ENCODE data around the gene GHRHR.

- no peak for TF ChIP-seq EZH2 (IDR thresholded peaks at IDR 0.05; ENCODE audit: borderline replicate concordance)
- TF ChIP-seq, protein P1, sequence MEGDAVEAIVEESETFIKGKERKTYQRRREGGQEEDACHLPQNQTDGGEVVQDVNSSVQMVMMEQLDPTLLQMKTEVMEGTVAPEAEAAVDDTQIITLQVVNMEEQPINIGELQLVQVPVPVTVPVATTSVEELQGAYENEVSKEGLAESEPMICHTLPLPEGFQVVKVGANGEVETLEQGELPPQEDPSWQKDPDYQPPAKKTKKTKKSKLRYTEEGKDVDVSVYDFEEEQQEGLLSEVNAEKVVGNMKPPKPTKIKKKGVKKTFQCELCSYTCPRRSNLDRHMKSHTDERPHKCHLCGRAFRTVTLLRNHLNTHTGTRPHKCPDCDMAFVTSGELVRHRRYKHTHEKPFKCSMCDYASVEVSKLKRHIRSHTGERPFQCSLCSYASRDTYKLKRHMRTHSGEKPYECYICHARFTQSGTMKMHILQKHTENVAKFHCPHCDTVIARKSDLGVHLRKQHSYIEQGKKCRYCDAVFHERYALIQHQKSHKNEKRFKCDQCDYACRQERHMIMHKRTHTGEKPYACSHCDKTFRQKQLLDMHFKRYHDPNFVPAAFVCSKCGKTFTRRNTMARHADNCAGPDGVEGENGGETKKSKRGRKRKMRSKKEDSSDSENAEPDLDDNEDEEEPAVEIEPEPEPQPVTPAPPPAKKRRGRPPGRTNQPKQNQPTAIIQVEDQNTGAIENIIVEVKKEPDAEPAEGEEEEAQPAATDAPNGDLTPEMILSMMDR (IDR thresholded peaks at IDR 0.05; ENCODE audit: poor library complexity), result no peak
- no peak for TF ChIP-seq EZH2phosphoT487 (IDR thresholded peaks at IDR 0.05; ENCODE audit: low read depth, severe bottlenecking, unreplicated experiment)
Observed at GRCh38 chr7:30920584-30921539, 42.9 kb upstream of the GHRHR start.

Data from hepatocyte (in vitro differentiated cells).